GM21515 (cell line): ENCODE results near the gene TLR1.
"Not testable (repeated sequence)": the region's sequence is repeated elsewhere in the genome, so short reads cannot be mapped to it uniquely, and the experiment has no call there.

Experiments
- ATAC-seq: cut with Tn5 transposase; IDR thresholded peaks from one replicate; pipeline ENCODE4 v1.9.1; 2021; ENCODE audit not compliant: unreplicated experiment

TLR1 gene

GRCh38 chr4:38775326-38775725 lies 29.3 kb downstream of the TLR1 start:
- ATAC-seq = no peak

- ATAC-seq = no peak
Measured at GRCh38 chr4:38774181-38774955, 30.2 kb downstream of the TLR1 start.

DNA sequence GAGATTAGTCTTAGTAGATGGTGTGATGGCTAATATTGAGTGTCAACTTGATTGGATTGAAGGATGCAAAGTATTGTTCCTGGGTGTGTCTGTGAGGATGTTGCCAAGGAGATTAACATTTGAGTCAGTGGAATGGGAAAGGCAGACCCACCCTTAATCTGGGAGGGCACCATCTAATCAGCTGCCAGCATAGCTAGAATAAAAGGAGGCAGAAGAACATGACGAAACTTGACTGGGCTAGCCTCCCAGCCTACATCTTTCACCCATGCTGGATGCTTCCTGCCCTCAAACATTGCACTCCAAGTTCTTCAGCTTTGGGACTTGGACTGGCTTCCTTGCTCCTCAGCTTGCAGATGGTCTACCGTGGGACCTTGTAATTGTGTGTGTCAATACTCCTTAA lies 34.3 kb downstream of the TLR1 start:
- ATAC-seq = not testable (repeated sequence)

DNA sequence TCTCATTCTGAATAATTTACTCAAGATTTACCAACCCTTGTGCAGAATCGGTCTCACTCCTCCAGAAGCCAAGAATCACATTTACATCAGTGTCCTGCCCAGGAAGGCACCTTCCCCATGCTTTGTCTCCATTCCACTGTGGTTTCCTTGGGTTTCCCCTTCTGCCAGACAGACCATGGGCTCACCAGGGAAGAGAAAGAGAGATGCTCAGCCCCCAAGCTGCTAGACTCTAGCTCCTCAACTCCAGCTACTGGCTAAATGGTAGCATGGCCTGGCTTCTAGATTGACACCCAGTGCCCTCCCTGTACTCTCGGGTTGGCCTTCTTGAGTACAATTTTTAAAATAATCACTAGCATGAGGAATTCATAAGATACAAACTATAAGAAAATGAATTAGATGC lies 34.7 kb downstream of the TLR1 start:
- no peak for ATAC-seq

- no peak for ATAC-seq
Measured at GRCh38 chr4:38769441-38769840, 35.1 kb downstream of the TLR1 start.

DNA sequence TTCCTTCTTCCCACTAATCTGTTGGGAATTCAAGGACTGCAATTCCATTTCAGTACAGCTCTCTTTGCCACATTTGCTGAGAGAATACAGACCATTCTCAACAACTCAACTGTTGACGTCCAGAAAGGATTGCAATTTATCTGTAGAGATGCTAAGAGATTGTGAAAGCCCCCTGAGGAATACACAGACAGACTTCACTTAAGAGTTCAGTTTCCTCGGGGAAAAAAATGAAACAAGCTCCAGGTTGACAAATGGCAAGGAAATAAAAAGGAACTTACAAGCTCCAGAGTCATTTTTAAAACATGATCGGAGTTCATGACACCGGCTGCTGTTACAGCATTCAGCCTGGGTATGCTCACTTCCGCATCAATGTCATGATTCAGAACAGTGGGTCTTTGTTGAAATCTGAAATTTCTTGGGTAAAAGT lies 35.6 kb downstream of the TLR1 start:
- no peak for ATAC-seq

DNA sequence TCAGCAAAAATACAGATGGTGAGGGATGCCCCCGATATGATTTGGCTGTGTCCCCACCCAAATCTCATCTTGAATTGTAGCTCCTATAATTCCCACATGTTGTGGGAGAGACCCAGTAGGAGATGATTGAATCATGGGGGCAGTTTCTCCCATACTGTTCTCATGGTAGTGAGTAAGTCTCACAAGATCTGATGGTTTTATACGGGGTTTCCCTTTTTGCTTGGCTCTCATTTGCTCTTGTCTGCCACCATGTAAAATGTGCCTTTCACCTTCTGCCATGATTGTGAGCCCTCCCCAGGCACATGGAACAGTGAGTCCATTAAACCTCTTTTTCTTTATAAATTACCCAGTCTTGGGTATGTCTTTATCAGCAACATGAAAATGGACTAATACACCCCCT lies 37.7 kb downstream of the TLR1 start:
- not testable (repeated sequence) for ATAC-seq

DNA sequence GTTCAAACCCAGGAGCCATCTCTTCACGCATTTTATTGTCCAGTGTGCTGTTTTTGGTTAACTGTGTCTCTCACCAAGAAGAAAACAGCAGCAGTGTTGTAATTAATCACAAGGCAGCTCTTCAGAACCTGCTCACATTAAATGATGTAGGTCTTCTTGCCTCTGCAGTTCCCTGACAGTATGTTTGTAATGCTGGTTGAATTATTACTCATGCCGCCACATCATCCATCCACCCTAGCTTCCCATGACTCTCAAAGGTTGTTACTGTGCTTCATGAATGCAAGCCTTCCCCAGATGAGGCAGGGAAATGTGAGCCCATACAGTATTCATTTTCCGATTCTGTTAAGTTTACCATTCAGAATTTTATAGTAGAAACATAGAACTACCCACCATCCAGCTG lies 39.2 kb downstream of the TLR1 start:
- ATAC-seq = no peak

GRCh38 chr4:38764277-38764676 lies 40.3 kb downstream of the TLR1 start:
- ATAC-seq = no peak

DNA sequence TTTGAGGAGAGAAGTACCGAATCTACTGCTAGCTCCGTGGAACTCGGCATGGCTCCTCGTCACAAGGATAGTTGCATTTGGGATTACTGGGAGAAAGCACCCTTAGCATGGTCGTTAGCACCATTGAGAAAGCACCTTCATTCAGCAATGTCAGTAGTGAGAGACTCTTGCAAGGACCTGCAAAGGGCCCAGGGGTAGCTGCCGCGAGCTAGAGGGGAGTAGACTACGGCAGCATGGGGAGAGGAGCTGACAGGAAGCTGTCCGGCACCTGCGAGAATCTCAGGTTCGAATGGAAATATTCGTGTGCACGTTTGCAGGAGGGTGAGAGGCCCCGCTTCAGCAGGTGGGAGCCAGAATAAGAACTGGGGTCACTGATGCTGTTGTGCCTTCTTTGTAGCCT lies 42.0 kb downstream of the TLR1 start:
- ATAC-seq = peak; percentile 29

- no peak for ATAC-seq
Measured at GRCh38 chr4:38759790-38760122, 44.8 kb downstream of the TLR1 start.

DNA sequence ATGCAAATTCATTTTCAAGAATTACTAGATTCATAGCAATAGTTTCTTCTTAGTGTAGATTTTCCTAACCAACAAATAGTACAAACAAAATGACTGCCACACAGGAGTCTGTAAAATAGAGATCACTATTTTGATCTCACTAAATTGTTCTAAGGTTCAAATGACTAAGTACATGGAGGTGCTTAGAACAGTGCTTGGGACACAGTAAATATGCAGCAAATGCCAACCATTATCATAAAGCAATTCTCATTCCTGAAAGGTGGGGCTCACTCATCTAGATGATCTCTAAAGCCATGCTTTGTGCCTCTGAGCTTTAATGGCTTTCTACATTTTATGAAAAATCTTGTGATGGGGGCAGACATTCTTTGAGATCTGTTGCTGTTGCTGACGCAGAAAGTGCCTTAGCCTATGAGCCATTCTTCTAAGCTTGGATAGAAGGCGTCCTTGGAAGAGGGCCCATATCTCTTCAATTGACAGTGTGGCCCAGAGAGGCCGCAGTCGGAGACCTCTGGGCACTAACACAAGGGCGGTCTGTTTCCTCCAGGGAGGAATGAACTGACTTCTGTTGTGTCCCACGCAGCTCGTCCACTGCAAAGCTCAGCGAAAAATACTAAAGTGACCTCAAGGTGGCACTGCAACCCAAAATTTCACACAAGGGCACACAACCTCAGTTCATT lies 45.3 kb downstream of the TLR1 start:
- ATAC-seq = no peak

DNA sequence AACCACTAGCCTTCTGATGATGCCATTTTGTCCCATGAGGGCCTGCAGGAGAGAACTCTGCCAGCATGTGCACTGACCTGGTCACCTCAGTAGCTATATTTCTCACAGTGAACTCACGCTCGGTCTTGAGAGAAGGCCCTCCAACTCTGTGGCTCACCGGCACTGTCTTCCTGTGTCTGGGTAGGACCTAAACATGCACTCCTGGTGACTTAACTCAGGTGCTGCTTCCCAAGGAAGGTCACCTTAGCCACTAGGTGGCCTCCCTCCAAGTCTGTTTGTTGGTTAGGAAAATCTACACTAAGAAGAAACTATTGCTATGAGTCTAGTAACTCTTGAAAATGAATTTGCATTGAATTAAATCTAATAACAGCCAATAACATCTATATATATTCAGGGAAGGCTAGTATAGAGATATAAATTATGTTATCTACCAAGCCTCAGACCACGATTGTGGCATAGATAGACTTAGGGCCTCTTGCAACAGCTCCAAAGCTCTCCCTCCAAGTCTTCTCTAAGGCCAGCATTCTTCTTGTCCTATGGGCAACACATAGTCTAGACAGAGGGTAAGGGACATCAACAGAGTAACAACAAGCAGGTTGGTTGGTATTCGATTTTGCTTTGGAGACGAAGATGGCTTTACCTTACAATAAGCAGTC lies 46.5 kb downstream of the TLR1 start:
- ATAC-seq = no peak

DNA sequence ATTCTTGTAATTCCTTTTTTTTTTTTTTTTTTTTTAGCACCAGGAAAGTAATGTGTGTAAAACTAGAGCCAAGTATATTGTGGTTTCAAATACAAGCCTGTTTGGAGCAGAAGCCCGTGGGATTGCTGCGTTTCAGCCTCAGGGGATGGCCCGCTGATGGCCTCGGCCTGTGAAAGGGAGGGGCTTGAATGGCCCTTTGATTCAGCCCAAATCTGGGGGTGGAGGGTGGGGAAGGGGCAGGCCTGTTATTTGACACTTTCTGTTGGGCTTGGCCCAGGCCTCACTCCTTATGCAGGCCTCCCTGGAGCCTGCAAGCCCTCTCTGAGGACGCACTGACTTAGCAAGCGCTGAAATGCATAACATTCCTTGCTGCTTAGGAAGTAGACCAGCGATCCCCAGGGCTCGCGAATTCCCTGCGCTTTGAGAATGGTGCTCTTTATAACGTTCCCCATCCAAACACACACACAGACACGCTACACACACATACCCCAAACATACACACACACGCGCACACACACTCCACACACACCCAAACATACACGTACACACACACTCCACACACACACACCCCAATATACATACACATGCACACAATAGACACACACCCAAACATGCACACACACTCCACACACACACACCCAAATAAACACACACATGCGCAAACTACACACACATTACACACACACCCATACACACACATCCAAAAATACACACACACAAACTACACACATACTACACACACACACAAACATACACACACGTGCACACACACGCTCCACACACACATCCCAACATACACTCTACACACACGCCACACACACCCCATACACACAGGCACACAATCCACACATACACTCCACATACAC lies 51.4 kb downstream of the TLR1 start:
- ATAC-seq = no peak

DNA sequence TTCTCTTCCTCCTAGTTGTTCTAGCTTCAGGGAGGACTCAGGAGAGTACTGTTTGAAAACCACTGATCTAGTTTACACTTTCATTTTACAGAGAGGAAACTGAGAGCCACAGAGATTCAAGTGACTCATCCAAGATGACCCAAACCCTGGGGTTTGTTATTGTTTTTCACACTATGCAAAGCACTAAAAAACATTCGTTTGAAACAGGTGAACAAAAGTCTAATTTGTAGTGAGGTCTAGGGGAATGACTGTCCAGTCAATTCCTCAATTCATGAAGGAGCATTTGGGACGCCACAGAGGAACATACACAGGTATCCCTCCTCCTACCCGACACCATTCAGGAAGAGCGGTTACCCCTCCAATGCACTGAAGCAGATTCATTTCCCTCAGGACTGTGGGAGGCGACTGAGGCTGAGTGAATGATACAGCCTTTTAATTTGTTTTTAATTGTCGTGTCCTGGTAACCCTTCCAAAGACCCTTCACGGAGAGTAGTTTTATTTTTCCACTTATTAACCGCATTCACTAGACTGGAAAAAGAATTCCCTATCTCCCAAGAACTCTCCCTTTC lies 52.1 kb downstream of the TLR1 start:
- peak; percentile 95 for ATAC-seq

- no peak for ATAC-seq
Measured at GRCh38 chr4:38751341-38752010, 53.1 kb downstream of the TLR1 start.

DNA sequence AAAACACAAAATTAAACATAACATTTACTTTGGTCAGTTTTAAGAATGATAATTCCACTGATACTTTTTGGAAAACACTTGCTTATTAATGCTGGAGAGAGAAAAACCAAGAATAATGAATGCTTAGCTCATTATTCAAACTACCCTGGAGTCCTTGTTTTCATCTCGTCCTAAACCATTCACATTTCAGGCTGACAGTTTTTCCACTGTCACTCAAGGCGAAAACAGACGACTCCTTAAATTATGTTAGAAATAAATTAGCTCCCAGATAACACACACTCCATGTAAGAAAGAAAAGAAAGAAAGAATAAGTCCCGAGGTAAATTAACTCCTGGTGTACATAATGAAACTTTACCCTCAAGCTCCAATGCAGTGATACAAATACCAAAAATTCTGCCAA lies 55.3 kb downstream of the TLR1 start:
- ATAC-seq = no peak

GRCh38 chr4:38747629-38748028 lies 57.0 kb downstream of the TLR1 start:
- ATAC-seq = no peak
